ENCODE data around the gene MBOAT1.

Gene MBOAT1

GRCh38 chr6:20113649-20114224, 98.5 kb downstream of the MBOAT1 start:
- no peaks in the 10 kb centered on the region for H3K27me3 Mint-ChIP-seq
- ATAC-seq (ENCODE audit: low read depth) (no peak), DNase-seq (ENCODE audit: low spot score in 2 of 2) (no peak)
- no peaks in the 10 kb centered on the region for H3K9me3 Mint-ChIP-seq
- peaks cover 13% of the 10 kb centered on the region for H3K36me3 Mint-ChIP-seq
- H3K27ac Mint-ChIP-seq = no peak overlapping the region
- H3K4me3 Mint-ChIP-seq = no peak overlapping the region
- H3K4me1 Mint-ChIP-seq = no peaks in the 10 kb centered on the region

- Mint-ChIP-seq H3K4me3 (no peak overlapping the region), H3K27me3 (no peaks in the 10 kb centered on the region), H3K36me3 (peaks cover 13% of the 10 kb centered on the region)
Measured at GRCh38 chr6:20112841-20113240, 99.4 kb downstream of the MBOAT1 start.

GRCh38 chr6:20112241-20112640, 100.0 kb downstream of the MBOAT1 start:
- peaks cover 8% of the 10 kb centered on the region for H3K36me3 Mint-ChIP-seq
- no peaks in the 10 kb centered on the region for H3K4me1 Mint-ChIP-seq
- H3K27me3 Mint-ChIP-seq = no peaks in the 10 kb centered on the region
- H3K4me3 Mint-ChIP-seq = no peak overlapping the region
- H3K9me3 Mint-ChIP-seq = no peaks in the 10 kb centered on the region
- ATAC-seq (ENCODE audit: low read depth) (no peak), DNase-seq (ENCODE audit: low spot score in 2 of 2) (no peak)
- no peak overlapping the region for H3K27ac Mint-ChIP-seq

More at GRCh38 chr6:20112841-20113240, 99.4 kb downstream of the MBOAT1 start:
- ATAC-seq (ENCODE audit: low read depth) = no peak
- Mint-ChIP-seq H3K4me1 (no peaks in the 10 kb centered on the region), H3K27ac (no peak overlapping the region), H3K9me3 (no peaks in the 10 kb centered on the region)
- DNase-seq (ENCODE audit: low spot score in 2 of 2) = no peak

GRCh38 chr6:20110478-20110877, 101.8 kb downstream of the MBOAT1 start:
- no peak overlapping the region for H3K27ac Mint-ChIP-seq
- no peaks in the 10 kb centered on the region for H3K4me1 Mint-ChIP-seq
- ATAC-seq (ENCODE audit: low read depth) (no peak), DNase-seq (ENCODE audit: low spot score in 2 of 2) (no peak)
- no peak overlapping the region for H3K4me3 Mint-ChIP-seq
- peaks cover 10% of the 10 kb centered on the region for H3K36me3 Mint-ChIP-seq
- no peaks in the 10 kb centered on the region for H3K9me3 Mint-ChIP-seq
- no peaks in the 10 kb centered on the region for H3K27me3 Mint-ChIP-seq

- ATAC-seq (ENCODE audit: low read depth) (no peak), DNase-seq (ENCODE audit: low spot score in 2 of 2) (no peak)
- no peak overlapping the region for H3K4me3 Mint-ChIP-seq
- no peaks in the 10 kb centered on the region for H3K9me3 Mint-ChIP-seq
- no peaks in the 10 kb centered on the region for H3K27me3 Mint-ChIP-seq
- no peak overlapping the region for H3K27ac Mint-ChIP-seq
- peaks cover 9% of the 10 kb centered on the region for H3K36me3 Mint-ChIP-seq
- no peaks in the 10 kb centered on the region for H3K4me1 Mint-ChIP-seq
Measured at GRCh38 chr6:20109526-20109925, 102.7 kb downstream of the MBOAT1 start.

- peaks cover 9% of the 10 kb centered on the region for H3K36me3 Mint-ChIP-seq
Measured at GRCh38 chr6:20105838-20106237, 106.4 kb downstream of the MBOAT1 start.

GRCh38 chr6:20104696-20105095, 107.6 kb downstream of the MBOAT1 start:
- Mint-ChIP-seq H3K36me3 (peaks cover 9% of the 10 kb centered on the region), H3K4me1 (no peaks in the 10 kb centered on the region), H3K27me3 (no peaks in the 10 kb centered on the region), H3K4me3 (no peak overlapping the region), H3K27ac (no peak overlapping the region), H3K9me3 (no peaks in the 10 kb centered on the region)
- DNase-seq (ENCODE audit: low spot score in 2 of 2) (no peak), ATAC-seq (ENCODE audit: low read depth) (no peak)

More at GRCh38 chr6:20105838-20106237, 106.4 kb downstream of the MBOAT1 start:
- Mint-ChIP-seq H3K27me3 (no peaks in the 10 kb centered on the region), H3K4me3 (no peak overlapping the region), H3K4me1 (no peaks in the 10 kb centered on the region), H3K9me3 (no peaks in the 10 kb centered on the region), H3K27ac (no peak overlapping the region)
- DNase-seq (ENCODE audit: low spot score in 2 of 2) (no peak), ATAC-seq (ENCODE audit: low read depth) (no peak)

GRCh38 chr6:20102397-20103073, 109.7 kb downstream of the MBOAT1 start:
- Mint-ChIP-seq H3K9me3 (no peaks in the 10 kb centered on the region), H3K4me3 (no peak overlapping the region), H3K36me3 (peaks cover 3% of the 10 kb centered on the region), H3K27ac (no peak overlapping the region), H3K27me3 (no peaks in the 10 kb centered on the region), H3K4me1 (no peaks in the 10 kb centered on the region)
- DNase-seq (ENCODE audit: low spot score in 2 of 2) (no peak), ATAC-seq (ENCODE audit: low read depth) (no peak)

- DNase-seq (ENCODE audit: low spot score in 2 of 2) (no peak), ATAC-seq (ENCODE audit: low read depth) (no peak)
- no peaks in the 10 kb centered on the region for H3K4me1 Mint-ChIP-seq
- no peak overlapping the region for H3K27ac Mint-ChIP-seq
- no peaks in the 10 kb centered on the region for H3K9me3 Mint-ChIP-seq
- peaks cover 5% of the 10 kb centered on the region for H3K27me3 Mint-ChIP-seq
- H3K36me3 Mint-ChIP-seq = no peaks in the 10 kb centered on the region
- H3K4me3 Mint-ChIP-seq = no peak overlapping the region
Measured at GRCh38 chr6:20099156-20099555, 113.1 kb downstream of the MBOAT1 start.

- ATAC-seq (ENCODE audit: low read depth) (no peak), DNase-seq (ENCODE audit: low spot score in 2 of 2) (no peak)
- H3K27me3 Mint-ChIP-seq = peaks cover 5% of the 10 kb centered on the region
- no peaks in the 10 kb centered on the region for H3K36me3 Mint-ChIP-seq
- H3K9me3 Mint-ChIP-seq = no peaks in the 10 kb centered on the region
- H3K27ac Mint-ChIP-seq = no peak overlapping the region
- H3K4me1 Mint-ChIP-seq = no peaks in the 10 kb centered on the region
- no peak overlapping the region for H3K4me3 Mint-ChIP-seq
Measured at GRCh38 chr6:20098267-20098876, 113.9 kb downstream of the MBOAT1 start.

GRCh38 chr6:20096536-20096935, 115.7 kb downstream of the MBOAT1 start:
- no peak for DNase-seq (ENCODE audit: low spot score in 2 of 2)
- H3K4me3 Mint-ChIP-seq = no peak overlapping the region
- ATAC-seq (ENCODE audit: low read depth) = no peak
- no peaks in the 10 kb centered on the region for H3K4me1 Mint-ChIP-seq
- no peaks in the 10 kb centered on the region for H3K36me3 Mint-ChIP-seq
- H3K9me3 Mint-ChIP-seq = no peaks in the 10 kb centered on the region
- no peak overlapping the region for H3K27ac Mint-ChIP-seq
- H3K27me3 Mint-ChIP-seq = peaks cover 5% of the 10 kb centered on the region

- Mint-ChIP-seq H3K27ac (no peak overlapping the region), H3K4me3 (no peak overlapping the region), H3K27me3 (peaks cover 5% of the 10 kb centered on the region), H3K36me3 (no peaks in the 10 kb centered on the region), H3K9me3 (no peaks in the 10 kb centered on the region), H3K4me1 (no peaks in the 10 kb centered on the region)
- no peak for DNase-seq (ENCODE audit: low spot score in 2 of 2)
- ATAC-seq (ENCODE audit: low read depth) = no peak
Measured at GRCh38 chr6:20095436-20095835, 116.8 kb downstream of the MBOAT1 start.

GRCh38 chr6:20092071-20092566, 120.2 kb downstream of the MBOAT1 start:
- H3K27ac Mint-ChIP-seq = no peak overlapping the region
- H3K36me3 Mint-ChIP-seq = no peaks in the 10 kb centered on the region
- H3K4me3 Mint-ChIP-seq = no peak overlapping the region
- no peak for DNase-seq (ENCODE audit: low spot score in 2 of 2)
- H3K4me1 Mint-ChIP-seq = no peaks in the 10 kb centered on the region
- H3K27me3 Mint-ChIP-seq = peaks cover 5% of the 10 kb centered on the region
- H3K9me3 Mint-ChIP-seq = peaks cover 5% of the 10 kb centered on the region
- no peak for ATAC-seq (ENCODE audit: low read depth)

- peaks cover 2% of the 10 kb centered on the region for H3K27me3 Mint-ChIP-seq
- H3K27ac Mint-ChIP-seq = no peak overlapping the region
- peaks cover 6% of the 10 kb centered on the region for H3K9me3 Mint-ChIP-seq
- DNase-seq (ENCODE audit: low spot score in 2 of 2) = no peak
- H3K4me3 Mint-ChIP-seq = no peak overlapping the region
- no peaks in the 10 kb centered on the region for H3K4me1 Mint-ChIP-seq
- no peaks in the 10 kb centered on the region for H3K36me3 Mint-ChIP-seq
- no peak for ATAC-seq (ENCODE audit: low read depth)
Measured at GRCh38 chr6:20086992-20087391, 125.3 kb downstream of the MBOAT1 start.
